Left ventricle myocardium inferior (tissue), 1 donor: Measurements from ENCODE around the gene LSAMP. TPM values are rescaled to one million over a fixed set of nuclear protein-coding genes. Genes with fewer than 3 reads are reported as not detected.

Experiments
- DNase-seq: peaks from one replicate; pipeline ENCODE4 v3.0.0-alpha.2; 2020
- H3K27ac ChIP-seq: fragments of 200-600 bp; replicated peaks from 2 replicates; pipeline ENCODE4 v1.8.0; 2021
- H3K27me3 ChIP-seq: fragments of 200-600 bp; 2 replicates; pipeline ENCODE4 v1.8.0; 2021; ENCODE audit warnings: low read depth
- H3K36me3 ChIP-seq: fragments of 200-600 bp; 2 replicates; pipeline ENCODE4 v1.8.0; 2021
- H3K4me1 ChIP-seq: fragments of 200-600 bp; 2 replicates; pipeline ENCODE4 v1.8.0; 2021
- H3K4me3 ChIP-seq: fragments of 200-600 bp; 2 replicates; pipeline ENCODE4 v1.8.0; 2021; ENCODE audit warnings: mild to moderate bottlenecking, moderate library complexity
- H3K9me3 ChIP-seq: fragments of 200-600 bp; replicated peaks from 2 replicates; pipeline ENCODE4 v1.8.0; 2021
- intact Hi-C: fragments of 100-400 bp; cut with micrococcal nuclease; formaldehyde crosslinking; loops from one replicate; pipeline ENCODE4 v1.11.0; 2022
- total RNA-seq: library from RNA; stranded (reverse); fragmentation: NEBNext Ultra II Directional; extraction: Animal tissue kit (Norgen Biotek cat#: 25700); gene quantifications from one replicate; pipeline ENCODE4 v1.2.1, GENCODE V29; 2021
- TF ChIP-seq, protein P1 (sequence below): fragments of 200-600 bp; IDR thresholded peaks from 2 replicates; pipeline ENCODE4 v1.8.0; 2021; ENCODE audit warnings: antibody characterized with exemption, mild to moderate bottlenecking, borderline replicate concordance
- donor health status: DM: no; HTN: yes; CAD: no; lungs with severe emphysema.

The LSAMP gene
- total RNA-seq, 1 donor from 2014 or later: 1.2 TPM

DNA sequence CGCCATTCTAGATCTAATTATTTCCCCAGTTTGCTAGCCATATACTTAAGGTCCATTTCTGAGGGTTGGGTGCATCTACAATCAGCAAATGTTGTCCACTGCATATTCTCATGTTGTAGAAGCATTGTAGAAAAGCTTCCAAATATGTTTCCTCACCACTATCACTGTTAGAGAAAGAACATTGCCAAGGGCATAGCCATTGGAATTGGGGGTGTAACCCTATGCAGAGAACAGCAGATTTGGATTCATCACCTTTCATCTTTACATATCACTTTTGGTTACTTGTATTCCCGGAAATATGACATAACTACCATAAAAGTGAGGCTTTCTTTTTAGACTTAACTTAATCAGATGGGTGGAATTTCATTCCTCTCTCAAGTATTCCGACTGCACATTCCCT is 203.6 kb downstream of the LSAMP start:
- Histone ChIP-seq H3K27ac (no peak overlapping the region), H3K9me3 (no peaks in the 10 kb centered on the region), H3K4me1 (no peaks in the 10 kb centered on the region), H3K27me3 (no peaks in the 10 kb centered on the region), H3K36me3 (no peaks in the 10 kb centered on the region), H3K4me3 (no peak overlapping the region)
- DNase-seq: no peak
- intact Hi-C loops: no loop called here
- TF ChIP-seq, protein P1, sequence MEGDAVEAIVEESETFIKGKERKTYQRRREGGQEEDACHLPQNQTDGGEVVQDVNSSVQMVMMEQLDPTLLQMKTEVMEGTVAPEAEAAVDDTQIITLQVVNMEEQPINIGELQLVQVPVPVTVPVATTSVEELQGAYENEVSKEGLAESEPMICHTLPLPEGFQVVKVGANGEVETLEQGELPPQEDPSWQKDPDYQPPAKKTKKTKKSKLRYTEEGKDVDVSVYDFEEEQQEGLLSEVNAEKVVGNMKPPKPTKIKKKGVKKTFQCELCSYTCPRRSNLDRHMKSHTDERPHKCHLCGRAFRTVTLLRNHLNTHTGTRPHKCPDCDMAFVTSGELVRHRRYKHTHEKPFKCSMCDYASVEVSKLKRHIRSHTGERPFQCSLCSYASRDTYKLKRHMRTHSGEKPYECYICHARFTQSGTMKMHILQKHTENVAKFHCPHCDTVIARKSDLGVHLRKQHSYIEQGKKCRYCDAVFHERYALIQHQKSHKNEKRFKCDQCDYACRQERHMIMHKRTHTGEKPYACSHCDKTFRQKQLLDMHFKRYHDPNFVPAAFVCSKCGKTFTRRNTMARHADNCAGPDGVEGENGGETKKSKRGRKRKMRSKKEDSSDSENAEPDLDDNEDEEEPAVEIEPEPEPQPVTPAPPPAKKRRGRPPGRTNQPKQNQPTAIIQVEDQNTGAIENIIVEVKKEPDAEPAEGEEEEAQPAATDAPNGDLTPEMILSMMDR: no peak

DNA sequence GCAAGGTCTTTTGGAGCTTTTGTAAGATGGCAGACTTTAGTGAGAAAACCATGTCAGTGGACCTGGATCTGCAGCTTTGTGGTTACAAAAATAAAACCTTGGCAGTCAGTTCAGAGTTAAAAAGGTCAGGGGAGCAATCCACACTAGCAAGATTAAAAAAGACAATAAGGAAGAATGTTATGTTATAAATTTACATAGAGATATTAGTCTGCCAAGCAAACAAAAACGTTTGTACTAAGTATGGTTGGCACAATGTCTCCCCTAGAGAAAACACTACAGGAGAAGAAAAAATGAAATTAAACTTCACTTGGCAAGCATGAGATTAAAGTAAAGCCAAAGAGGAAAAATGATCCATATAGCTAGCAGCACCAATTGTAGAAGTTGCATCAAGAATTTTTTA is 205.0 kb downstream of the LSAMP start:
- intact Hi-C loops: no loop called here
- no peaks in the 10 kb centered on the region for H3K36me3 ChIP-seq
- H3K4me3 ChIP-seq: no peak overlapping the region
- no peak overlapping the region for H3K27ac ChIP-seq
- no peaks in the 10 kb centered on the region for H3K4me1 ChIP-seq
- no peaks in the 10 kb centered on the region for H3K9me3 ChIP-seq
- TF ChIP-seq, protein P1: no peak
- no peak for DNase-seq
- no peaks in the 10 kb centered on the region for H3K27me3 ChIP-seq

DNA sequence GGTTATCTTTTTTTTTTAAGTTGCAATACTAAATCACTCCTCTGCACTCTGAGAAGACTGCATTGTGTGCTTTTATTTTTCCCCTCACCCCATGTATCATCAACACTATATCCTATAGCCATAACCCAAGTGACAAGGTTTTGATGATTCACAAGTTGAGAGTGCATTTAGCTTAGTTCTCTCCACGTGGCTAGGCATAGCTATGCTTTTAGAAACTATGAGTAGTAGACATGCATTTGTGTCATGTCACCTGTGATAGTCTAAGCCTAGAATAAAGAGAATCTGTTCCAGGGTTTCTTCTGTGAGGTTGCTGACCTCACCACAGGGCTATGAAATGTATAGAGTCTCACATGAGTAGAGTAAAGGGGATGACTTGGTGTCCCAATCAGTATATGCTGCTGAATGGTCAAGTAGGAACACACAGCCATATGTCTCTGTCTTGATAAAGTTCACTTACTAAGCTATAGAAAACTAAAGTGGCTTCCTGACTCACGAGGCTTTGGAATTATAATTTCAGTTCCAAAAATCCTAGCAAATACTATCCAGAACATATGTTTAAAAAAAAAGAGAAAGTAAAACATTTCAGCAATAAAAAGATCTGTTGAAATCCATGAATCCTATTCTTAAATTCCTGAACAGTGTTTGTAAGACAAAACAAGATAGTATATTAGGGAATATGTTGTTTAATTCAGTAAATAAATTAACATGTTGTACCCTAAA is 206.3 kb downstream of the LSAMP start:
- intact Hi-C loops: no loop called here
- no peaks in the 10 kb centered on the region for H3K36me3 ChIP-seq
- H3K27me3 ChIP-seq: no peaks in the 10 kb centered on the region
- H3K27ac ChIP-seq: no peak overlapping the region
- TF ChIP-seq, protein P1: no peak
- no peaks in the 10 kb centered on the region for H3K9me3 ChIP-seq
- no peaks in the 10 kb centered on the region for H3K4me1 ChIP-seq
- no peak for DNase-seq
- H3K4me3 ChIP-seq: no peak overlapping the region

DNA sequence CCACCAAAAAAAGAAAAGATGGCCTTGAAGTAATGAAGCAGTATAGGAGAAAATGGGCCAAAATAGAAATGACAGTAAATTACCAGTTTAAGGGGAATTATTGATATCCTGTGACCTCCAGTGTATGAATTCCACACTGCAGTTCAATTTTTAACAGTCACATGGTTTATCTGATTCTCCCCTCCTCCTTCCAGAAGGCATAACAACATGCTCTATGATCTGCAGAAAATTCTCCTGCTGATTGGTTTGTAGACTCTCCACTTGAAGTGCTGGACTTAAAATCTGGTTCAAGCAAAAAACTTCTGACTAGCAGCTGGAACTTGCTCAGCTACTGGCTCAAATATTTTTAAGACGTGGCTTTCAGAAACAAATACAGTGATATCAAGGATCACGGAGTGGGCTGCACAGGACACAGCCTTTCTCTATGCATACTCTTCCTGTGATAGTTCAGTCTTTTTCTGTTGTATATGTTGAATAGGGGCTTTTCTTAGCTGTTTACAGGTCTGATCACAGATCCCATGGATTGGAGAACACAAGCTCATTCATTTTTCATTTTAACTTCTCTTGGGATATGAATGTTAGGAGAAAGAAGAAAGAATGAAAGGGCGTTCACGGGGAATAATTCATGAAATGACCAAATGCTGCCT is 211.5 kb downstream of the LSAMP start:
- TF ChIP-seq, protein P1: no peak
- intact Hi-C loops: no loop called here
- Histone ChIP-seq H3K27ac (no peak overlapping the region), H3K4me3 (no peak overlapping the region), H3K9me3 (no peaks in the 10 kb centered on the region), H3K36me3 (no peaks in the 10 kb centered on the region), H3K27me3 (no peaks in the 10 kb centered on the region), H3K4me1 (no peaks in the 10 kb centered on the region)
- no peak for DNase-seq

DNA sequence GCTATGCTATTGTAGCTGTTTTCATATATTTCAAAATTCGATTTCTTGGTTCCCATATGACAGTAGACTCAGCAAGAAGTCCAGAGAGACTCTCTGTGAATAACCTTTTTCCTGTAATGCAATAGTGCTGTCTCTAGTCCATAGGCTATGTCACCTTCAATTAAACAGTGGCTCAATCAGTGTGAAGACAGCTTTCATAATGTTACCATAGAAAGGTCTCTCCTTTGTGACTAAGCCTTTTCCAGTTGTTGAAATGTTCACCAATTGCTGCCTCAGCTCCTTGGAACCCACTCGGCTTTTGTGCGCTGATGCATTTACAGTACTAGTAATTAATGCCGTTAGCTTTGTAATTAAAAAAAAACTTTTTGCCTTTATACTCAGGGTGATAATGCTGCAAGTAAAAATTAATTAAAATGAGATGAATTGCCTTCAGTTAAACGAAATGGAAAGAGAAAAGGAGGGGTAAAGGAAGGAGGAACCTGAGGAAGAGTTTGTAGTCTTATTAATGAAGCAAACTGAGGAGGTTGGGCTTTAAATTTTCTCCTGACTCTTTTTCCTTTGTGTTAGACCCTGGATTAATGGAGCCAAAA is 214.8 kb downstream of the LSAMP start:
- intact Hi-C loops: no loop called here
- Histone ChIP-seq H3K36me3 (no peaks in the 10 kb centered on the region), H3K4me1 (no peaks in the 10 kb centered on the region), H3K27ac (no peak overlapping the region), H3K27me3 (no peaks in the 10 kb centered on the region), H3K4me3 (no peak overlapping the region), H3K9me3 (peaks cover 2% of the 10 kb centered on the region)
- DNase-seq: no peak
- TF ChIP-seq, protein P1: no peak
